C4-2B (cell line): ENCODE measurements around the gene STAMBP.

Source experiments
- CTCF ChIP-seq: fragments of 450-650 bp; conservative IDR thresholded peaks from 2 replicates; pipeline ENCODE4 v1.5.1; 2017; ENCODE audit warnings: mild to moderate bottlenecking
- ZFX ChIP-seq: fragments of 450-650 bp; IDR thresholded peaks from 2 replicates; pipeline ENCODE4 v1.6.1; 2017

DNA sequence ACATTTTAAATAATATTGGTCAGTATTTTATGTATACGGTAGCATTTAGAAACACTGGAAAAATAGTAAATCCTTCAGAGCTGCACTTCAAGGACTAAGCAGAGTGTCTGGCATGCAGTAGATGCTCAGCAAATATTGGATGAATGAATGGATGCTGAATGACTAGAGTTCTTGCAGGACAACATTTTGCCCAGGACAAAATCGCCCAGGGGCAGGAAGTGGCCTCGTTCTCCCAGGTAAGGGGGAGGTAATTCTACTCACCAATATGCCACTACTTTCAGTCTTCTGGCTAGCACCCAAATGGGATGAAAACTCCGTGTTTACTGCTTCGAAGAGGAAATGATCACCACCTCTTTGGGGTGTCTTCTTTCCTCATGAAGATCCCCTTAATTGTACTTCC, 93.9 kb downstream of the STAMBP start:
- no peak for TF ChIP-seq CTCF
- TF ChIP-seq ZFX, result no peak
